ENCODE measurements around the gene GLIPR2.

DNA sequence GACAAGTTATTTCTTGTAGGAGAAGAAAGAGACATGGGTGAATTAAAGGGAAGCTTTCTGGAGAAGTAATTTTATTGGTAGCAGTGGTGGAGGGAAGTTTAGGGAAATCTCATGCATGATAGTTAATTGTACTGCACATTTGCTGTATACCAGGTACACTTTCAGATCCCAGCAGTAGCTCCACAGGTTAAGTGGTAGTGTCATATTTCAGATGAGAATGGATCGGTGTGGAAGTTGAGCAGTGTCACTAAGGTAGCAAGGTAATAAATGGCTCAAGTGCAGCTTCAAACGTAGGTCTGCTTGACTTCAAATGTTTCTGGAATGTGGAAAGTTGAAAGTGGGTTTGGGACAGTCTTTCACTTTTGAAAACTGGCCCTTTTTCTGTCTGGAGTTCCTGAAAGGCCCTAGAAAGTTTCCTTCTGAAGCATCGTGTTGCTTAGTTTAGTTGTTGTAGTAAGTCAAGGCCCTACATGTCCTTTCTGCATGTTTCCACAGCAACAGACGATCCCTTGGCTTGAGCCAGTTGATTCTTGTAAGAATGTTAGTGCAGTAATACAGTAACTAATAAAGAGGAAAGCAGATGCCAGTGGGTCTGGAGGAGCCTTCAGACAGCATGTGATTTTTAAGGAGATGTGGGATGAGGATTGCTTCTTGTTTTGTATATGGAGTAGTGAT, 57.9 kb downstream of the GLIPR2 start:
- TF ChIP-seq GATA2 (IDR thresholded peaks at IDR 0.05; ENCODE audit: low read depth, low read length) (no peak), GATA3 (IDR thresholded peaks at IDR 0.05; ENCODE audit: low read depth, low read length) (no peak)
